Fibroblast of skin of left biceps (primary cell): ENCODE measurements around the gene TNRC6C.
"Not testable (repeated sequence)": the region's sequence is repeated elsewhere in the genome, so short reads cannot be mapped to it uniquely, and the experiment has no call there.

Experiments
- DNase-seq, 2 experiments: peaks; one replicate each; pipeline ENCODE4 v3.0.0-alpha.2; 2013; ENCODE audit warnings: low read depth in 2 of 2

The TNRC6C gene

GRCh38 chr17:78043031-78043430, 84.5 kb downstream of the TNRC6C start:
- DNase-seq, result no peak

DNA sequence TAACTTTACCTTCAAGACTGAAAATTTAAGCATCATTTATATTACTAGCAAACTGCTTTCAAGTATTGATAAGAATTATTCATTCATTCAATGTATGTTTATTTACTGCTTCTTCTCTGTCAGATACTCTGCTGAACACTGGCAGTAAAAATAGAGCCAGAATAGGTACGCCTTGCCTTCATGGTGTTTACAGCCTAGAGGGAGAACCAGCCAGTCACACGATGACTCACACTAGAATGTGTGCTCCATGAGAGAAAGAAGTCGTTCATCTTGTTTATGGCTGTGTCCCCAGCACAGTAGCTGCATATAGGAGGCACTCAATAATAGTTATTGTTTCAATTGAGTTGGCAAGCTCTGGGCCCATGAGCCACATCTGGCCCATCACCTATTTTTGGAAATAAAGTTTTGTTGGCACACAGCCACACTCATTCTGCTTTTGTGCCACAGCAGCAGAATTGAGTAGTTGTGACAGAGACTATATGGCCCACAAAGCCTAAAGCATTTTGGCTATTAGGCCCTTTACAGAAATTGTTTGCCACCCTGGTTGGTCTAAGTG, 85.9 kb downstream of the TNRC6C start:
- no peak for DNase-seq

- no peak for DNase-seq
These were observed 86.8 kb downstream of the TNRC6C start for GRCh38 chr17:78045316-78045715.

DNA sequence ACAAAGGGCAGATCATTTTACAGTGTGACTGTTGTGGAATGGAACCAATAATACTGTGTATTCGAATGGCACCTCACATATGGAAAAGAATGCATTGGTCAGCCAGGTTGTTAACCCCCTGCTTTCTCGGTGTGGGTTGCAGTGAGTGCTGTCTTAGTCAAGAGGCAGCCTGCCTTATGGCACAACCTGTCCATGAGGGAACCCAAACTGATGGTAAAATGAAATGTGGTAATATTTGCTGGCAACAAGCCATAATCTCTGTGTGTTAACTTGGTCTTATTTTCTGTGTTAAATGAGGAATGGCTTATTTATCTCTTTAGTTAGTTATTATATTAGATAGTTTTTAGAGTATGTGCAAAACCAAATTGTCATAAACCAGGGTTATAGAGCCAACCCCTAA, 88.4 kb downstream of the TNRC6C start:
- no peak for DNase-seq

- DNase-seq, result no peak
These were observed 90.1 kb downstream of the TNRC6C start for GRCh38 chr17:78048346-78049292.

DNA sequence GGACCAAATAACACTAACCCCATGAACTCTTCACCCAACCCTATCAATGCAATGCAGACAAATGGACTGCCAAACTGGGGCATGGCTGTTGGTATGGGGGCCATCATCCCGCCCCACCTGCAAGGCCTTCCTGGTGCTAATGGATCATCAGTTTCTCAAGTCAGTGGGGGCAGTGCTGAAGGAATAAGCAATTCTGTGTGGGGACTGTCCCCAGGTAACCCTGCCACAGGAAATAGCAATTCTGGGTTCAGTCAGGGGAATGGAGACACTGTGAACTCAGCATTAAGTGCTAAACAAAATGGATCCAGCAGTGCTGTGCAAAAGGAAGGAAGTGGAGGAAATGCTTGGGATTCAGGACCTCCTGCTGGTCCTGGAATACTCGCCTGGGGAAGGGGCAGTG, 91.1 kb downstream of the TNRC6C start:
- DNase-seq, result no peak

DNA sequence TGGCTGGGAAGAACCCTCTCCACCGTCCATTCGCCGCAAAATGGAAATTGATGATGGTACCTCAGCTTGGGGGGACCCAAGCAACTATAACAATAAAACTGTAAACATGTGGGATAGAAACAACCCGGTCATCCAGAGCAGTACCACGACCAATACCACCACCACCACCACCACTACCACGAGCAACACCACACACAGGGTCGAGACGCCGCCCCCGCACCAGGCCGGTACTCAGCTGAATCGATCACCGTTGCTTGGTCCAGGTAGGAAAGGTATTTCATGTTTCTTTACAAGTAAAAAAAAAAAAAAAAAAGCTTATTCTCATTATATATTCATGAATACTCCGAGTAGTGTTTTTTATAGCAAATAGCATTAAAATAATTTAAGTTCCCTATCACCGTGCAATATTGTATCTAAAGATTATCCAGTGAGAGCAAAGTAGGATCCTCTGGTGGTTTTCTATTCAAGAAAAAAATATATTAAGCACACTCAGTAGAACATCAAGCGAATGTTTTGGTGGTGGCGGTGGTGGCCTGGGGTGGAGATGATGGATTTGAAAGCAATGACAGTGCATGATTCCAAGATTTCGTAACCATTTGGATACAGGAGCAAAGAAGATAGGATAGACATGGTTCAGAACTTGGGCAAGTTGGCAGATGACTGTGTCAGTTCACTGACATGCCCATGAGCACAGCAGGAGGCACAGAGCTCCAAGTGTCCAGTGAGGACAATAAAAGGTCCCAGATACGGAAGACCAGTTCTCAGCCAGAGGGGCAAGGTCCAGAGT, 92.9 kb downstream of the TNRC6C start:
- DNase-seq, result no peak

GRCh38 chr17:78053777-78054468, 95.4 kb downstream of the TNRC6C start:
- DNase-seq, result no peak

DNA sequence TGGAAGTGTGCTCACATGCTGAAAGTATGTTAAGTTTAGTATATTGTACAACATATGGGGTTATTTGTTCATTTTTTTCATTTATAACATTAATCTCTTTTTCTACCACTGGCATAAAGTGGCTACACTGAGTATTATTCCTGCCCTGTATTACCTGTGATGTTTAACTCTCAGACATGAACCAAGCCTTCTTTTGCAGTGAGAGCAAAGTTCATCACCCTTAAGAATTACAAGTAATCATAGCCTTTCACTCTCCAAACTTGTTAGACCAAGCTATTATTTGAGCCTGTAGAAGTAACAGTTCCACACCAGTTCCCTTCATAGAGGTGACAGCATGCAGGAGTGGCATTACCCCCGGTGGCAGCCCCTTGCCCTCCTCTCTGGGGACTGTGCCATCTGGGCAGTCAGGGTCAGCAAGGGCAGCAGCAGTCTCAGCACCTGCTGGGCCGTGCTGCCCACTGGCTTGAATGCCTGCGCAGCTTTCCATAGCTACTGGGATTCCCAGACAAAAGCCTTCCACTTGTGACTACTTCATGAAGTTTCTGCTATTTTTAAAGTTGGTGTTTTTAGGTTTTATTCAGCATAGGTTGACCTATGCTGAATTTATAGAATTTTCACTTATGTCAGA, 98.7 kb downstream of the TNRC6C start:
- DNase-seq, result no peak

DNA sequence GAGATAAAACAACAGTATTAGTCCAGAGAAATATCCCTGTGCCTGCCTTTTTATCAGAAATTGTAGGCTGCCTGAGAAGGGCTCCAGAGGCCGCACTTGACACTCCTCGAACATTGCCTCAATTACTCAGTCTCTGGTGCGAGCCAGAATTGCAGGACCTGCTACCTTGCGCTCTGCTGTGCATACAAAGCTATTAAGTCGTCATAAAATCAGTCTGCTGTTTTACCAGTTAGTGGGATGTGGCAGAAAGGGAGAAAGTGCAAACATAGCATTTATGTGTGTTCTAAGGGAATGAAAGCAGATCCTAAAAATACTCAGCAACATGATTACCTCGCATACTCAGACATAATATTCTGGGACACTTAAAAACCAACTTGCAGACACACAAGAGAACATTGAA, 99.5 kb downstream of the TNRC6C start:
- DNase-seq, result no peak

GRCh38 chr17:78058581-78058980, 100.1 kb downstream of the TNRC6C start:
- DNase-seq, result no peak

- DNase-seq, result no peak
These were observed 104.1 kb downstream of the TNRC6C start for GRCh38 chr17:78062596-78062995.

DNA sequence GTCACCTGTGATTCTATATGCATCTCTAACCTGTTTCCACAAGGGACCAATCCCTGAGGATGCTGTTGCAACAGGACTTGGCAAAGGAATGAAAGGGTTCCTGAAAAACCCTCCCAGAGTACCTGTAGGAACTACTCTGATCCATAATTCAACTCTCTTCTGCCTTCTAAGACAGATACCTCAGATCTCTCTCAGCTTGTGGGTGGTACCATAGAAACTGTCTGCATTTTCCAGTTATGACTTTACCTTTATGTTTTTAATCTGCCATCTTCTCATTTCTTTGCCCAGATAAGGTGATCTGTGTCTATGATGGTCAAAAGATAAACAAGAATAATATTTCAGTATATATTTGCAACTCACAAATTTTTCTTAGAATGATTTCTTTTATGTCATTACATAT, 105.0 kb downstream of the TNRC6C start:
- DNase-seq, result no peak

DNA sequence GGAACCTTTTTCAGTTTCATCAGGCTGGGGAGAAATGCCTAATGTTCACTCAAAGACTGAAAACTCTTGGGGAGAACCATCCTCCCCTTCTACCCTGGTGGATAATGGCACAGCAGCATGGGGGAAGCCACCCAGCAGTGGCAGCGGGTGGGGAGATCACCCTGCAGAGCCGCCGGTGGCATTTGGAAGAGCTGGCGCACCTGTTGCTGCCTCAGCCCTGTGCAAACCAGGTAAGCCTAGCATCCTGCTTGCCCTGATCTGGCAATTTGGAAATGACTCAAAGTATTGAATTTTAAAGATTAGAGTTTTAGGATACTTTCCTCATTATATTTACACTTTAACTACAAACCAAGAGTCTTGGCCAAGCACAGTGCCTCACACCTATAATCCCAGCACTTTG, 106.2 kb downstream of the TNRC6C start:
- DNase-seq, result no peak

GRCh38 chr17:78066976-78067375, 108.5 kb downstream of the TNRC6C start:
- not testable (repeated sequence) for DNase-seq

DNA sequence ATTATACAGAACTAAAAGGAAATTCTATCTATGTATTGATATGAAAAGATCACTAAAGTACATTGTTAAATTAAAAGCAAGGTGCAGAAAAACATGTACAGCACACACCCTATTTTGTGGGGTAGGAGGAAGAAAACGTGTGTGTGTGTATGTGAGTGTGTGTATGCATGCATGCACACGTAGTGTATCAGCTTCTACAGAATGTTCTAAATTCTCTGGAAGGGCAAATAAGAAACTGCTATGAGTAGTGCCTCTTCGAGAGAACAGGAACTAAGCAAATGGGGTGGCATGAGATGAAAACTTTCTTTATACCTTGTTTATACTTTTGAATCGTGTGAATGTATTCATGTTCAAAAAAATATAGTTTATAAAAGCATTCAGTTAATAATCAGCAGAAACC, 111.2 kb downstream of the TNRC6C start:
- DNase-seq, result no peak

DNA sequence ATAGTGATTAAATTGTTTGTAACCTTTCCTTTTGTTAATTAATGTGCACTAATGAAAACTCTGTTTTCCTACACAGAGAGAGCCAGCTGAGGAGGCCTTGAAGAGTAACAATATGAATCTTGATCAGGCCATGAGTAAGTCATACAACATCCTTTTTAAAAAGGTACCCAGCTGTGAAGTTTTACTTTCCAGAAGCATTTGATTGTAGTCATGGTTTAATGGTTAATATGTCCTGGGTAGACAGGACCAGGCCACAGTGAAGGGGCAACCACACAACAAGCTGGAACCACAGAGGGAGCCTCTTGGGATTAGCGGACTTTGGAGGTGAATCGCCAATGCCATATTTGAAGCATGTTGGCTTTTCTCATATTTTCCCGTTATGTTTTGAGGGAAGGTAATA, 114.5 kb downstream of the TNRC6C start:
- no peak for DNase-seq

DNA sequence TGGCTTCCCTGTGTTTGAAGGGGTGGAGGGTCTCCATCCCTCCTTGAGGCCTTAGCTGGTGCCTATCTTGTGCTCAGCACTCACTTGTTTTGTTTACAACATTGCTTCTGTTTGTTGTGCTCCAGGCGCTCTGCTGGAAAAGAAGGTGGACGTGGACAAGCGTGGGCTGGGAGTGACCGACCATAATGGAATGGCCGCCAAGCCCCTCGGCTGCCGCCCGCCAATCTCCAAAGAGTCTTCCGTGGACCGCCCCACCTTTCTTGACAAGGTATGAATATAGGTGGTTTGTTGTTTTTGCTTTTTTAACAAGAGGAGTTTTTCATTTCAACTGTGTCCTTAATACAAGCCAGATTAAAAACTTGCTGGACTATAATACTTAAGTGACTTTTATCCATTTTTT, 116.5 kb downstream of the TNRC6C start:
- DNase-seq, result no peak

DNA sequence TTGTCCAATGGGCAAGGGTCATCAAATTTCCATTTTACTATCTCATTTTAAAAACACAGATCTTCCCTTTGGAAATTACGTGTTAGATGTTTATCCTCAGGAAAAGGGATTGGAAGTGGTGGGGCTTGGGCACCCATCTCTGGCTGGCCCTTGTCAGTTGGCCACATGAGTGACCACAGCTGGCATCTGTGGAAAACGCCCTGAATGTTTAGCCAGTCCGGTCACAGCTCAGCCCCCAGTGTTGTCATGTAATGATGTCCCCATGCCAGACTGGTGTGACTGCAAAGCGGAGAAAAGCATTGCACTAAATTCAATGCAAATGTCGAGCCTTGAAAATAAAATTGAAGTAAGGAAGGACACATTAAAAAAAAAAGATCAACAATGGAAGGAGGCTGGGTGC, 117.0 kb downstream of the TNRC6C start:
- no peak for DNase-seq

- DNase-seq, result no peak
These were observed 120.8 kb downstream of the TNRC6C start for GRCh38 chr17:78079253-78079652.

GRCh38 chr17:78081551-78081950, 123.0 kb downstream of the TNRC6C start:
- DNase-seq, result no peak
